Measurements from ENCODE around the gene MTFR1L. TPM values are rescaled to one million over a fixed set of nuclear protein-coding genes. Genes with fewer than 3 reads are reported as not detected.
A peak's percentile ranks its signal among the peaks of the same experiment; 100 is the strongest.

Gene MTFR1L
- total and polyA plus RNA-seq, 2 donors (not counting 1 experiment from before 2014, with no cell fraction given) = 38.3 to 56.0 TPM

- TF ChIP-seq CTCF (conservative IDR thresholded peaks at IDR 0.05 in 1 of 2, IDR thresholded peaks at IDR 0.05 in 1 of 2; ENCODE audit: low read depth in 1 of 2, low read length in 2 of 2) (peak; percentile 75 to 85), EZH2 (IDR thresholded peaks at IDR 0.05; ENCODE audit: low read length, missing control alignments) (no peak)
- peak; percentile 67 to 79 for DNase-seq (ENCODE audit: low read depth in 2 of 2)
- Histone ChIP-seq H2AFZ (ENCODE audit: low read length) (no peak overlapping the region), H3K27me3 (ENCODE audit: control insufficient read depth, insufficient read depth, low read length) (no peaks in the 10 kb centered on the region), H3K9me3 (ENCODE audit: control insufficient read depth, insufficient read depth, low read depth, low read length) (no peaks in the 10 kb centered on the region), H3K4me2 (ENCODE audit: extremely low read depth, insufficient read depth, low read length) (no peak overlapping the region), H3K27ac (ENCODE audit: insufficient read depth, low read length) (no peak overlapping the region), H3K9ac (ENCODE audit: insufficient read depth, low read length) (no peak overlapping the region), H3K4me3 (replicated peaks in 1 of 4; ENCODE audit: control extremely low read depth in 1 of 4, insufficient read depth in 1 of 4, low read depth in 3 of 4, low read length in 4 of 4) (no peak overlapping the region), H3K79me2 (ENCODE audit: control insufficient read depth, insufficient read depth, low read length) (peaks cover 4% of the 10 kb centered on the region), H3K4me1 (ENCODE audit: control insufficient read depth, extremely low read depth, insufficient read depth, low read length) (peaks cover 7% of the 10 kb centered on the region), H3K36me3 (ENCODE audit: control insufficient read depth, insufficient read depth, low read length) (no peaks in the 10 kb centered on the region), H4K20me1 (ENCODE audit: control insufficient read depth, extremely low read depth, insufficient read depth, low read length) (no peaks in the 10 kb centered on the region)
Observed at GRCh38 chr1:25796811-25797458, 22.8 kb upstream of the MTFR1L start.

GRCh38 chr1:25797939-25798338 lies 21.8 kb upstream of the MTFR1L start:
- H3K79me2 ChIP-seq (ENCODE audit: control insufficient read depth, insufficient read depth, low read length) = peaks cover 4% of the 10 kb centered on the region
- peaks cover 7% of the 10 kb centered on the region for H3K4me1 ChIP-seq (ENCODE audit: control insufficient read depth, extremely low read depth, insufficient read depth, low read length)
- no peak overlapping the region for H3K9ac ChIP-seq (ENCODE audit: insufficient read depth, low read length)
- no peak overlapping the region for H3K27ac ChIP-seq (ENCODE audit: insufficient read depth, low read length)
- no peaks in the 10 kb centered on the region for H3K36me3 ChIP-seq (ENCODE audit: control insufficient read depth, insufficient read depth, low read length)
- no peak overlapping the region for H3K4me2 ChIP-seq (ENCODE audit: extremely low read depth, insufficient read depth, low read length)
- DNase-seq (ENCODE audit: low read depth in 2 of 2) = no peak
- no peak overlapping the region for H3K4me3 ChIP-seq (replicated peaks in 1 of 4; ENCODE audit: control extremely low read depth in 1 of 4, insufficient read depth in 1 of 4, low read depth in 3 of 4, low read length in 4 of 4)
- H3K9me3 ChIP-seq (ENCODE audit: control insufficient read depth, insufficient read depth, low read depth, low read length) = no peaks in the 10 kb centered on the region
- TF ChIP-seq CTCF (conservative IDR thresholded peaks at IDR 0.05 in 1 of 2, IDR thresholded peaks at IDR 0.05 in 1 of 2; ENCODE audit: low read depth in 1 of 2, low read length in 2 of 2) (peak; percentile 37 to 52), EZH2 (IDR thresholded peaks at IDR 0.05; ENCODE audit: low read length, missing control alignments) (no peak)
- no peak overlapping the region for H2AFZ ChIP-seq (ENCODE audit: low read length)
- H4K20me1 ChIP-seq (ENCODE audit: control insufficient read depth, extremely low read depth, insufficient read depth, low read length) = no peaks in the 10 kb centered on the region
- no peaks in the 10 kb centered on the region for H3K27me3 ChIP-seq (ENCODE audit: control insufficient read depth, insufficient read depth, low read length)

- DNase-seq (ENCODE audit: low read depth in 2 of 2) = no peak
- peaks cover 4% of the 10 kb centered on the region for H3K79me2 ChIP-seq (ENCODE audit: control insufficient read depth, insufficient read depth, low read length)
- no peak overlapping the region for H3K4me3 ChIP-seq (replicated peaks in 1 of 4; ENCODE audit: control extremely low read depth in 1 of 4, insufficient read depth in 1 of 4, low read depth in 3 of 4, low read length in 4 of 4)
- no peak overlapping the region for H3K27ac ChIP-seq (ENCODE audit: insufficient read depth, low read length)
- no peaks in the 10 kb centered on the region for H3K9me3 ChIP-seq (ENCODE audit: control insufficient read depth, insufficient read depth, low read depth, low read length)
- TF ChIP-seq CTCF (conservative IDR thresholded peaks at IDR 0.05 in 1 of 2, IDR thresholded peaks at IDR 0.05 in 1 of 2; ENCODE audit: low read depth in 1 of 2, low read length in 2 of 2) (no peak), EZH2 (IDR thresholded peaks at IDR 0.05; ENCODE audit: low read length, missing control alignments) (no peak)
- no peak overlapping the region for H3K9ac ChIP-seq (ENCODE audit: insufficient read depth, low read length)
- H2AFZ ChIP-seq (ENCODE audit: low read length) = no peak overlapping the region
- H4K20me1 ChIP-seq (ENCODE audit: control insufficient read depth, extremely low read depth, insufficient read depth, low read length) = no peaks in the 10 kb centered on the region
- H3K36me3 ChIP-seq (ENCODE audit: control insufficient read depth, insufficient read depth, low read length) = no peaks in the 10 kb centered on the region
- H3K4me1 ChIP-seq (ENCODE audit: control insufficient read depth, extremely low read depth, insufficient read depth, low read length) = peaks cover 7% of the 10 kb centered on the region
- H3K4me2 ChIP-seq (ENCODE audit: extremely low read depth, insufficient read depth, low read length) = no peak overlapping the region
- no peaks in the 10 kb centered on the region for H3K27me3 ChIP-seq (ENCODE audit: control insufficient read depth, insufficient read depth, low read length)
Observed at GRCh38 chr1:25798666-25799351, 20.9 kb upstream of the MTFR1L start.
